K562 (cell line): ENCODE data around the gene RNF19B. TPM values are rescaled to one million over a fixed set of nuclear protein-coding genes. Genes with fewer than 3 reads are reported as not detected.

Source experiments
- ATAC-seq: fragments of 200-7000 bp; cut with Tn5 transposase; 3 replicates; pipeline ENCODE4 v1.9.1; 2020; ENCODE audit warnings: moderate library complexity
- BruUV-seq: library from RNA; stranded (reverse); fragments of 400-500 nt; replicated peaks from 2 replicates; lab custom pipeline; 2021; lab: Mats Ljungman, UMichigan
- CTCF ChIA-PET: fragments of 300-600 bp; formaldehyde crosslinking; extraction: SDS; loops from one replicate; lab custom pipeline; 2021; ENCODE audit warnings: low intra/inter-chr PET ratio; lab: Yijun Ruan, JAX
- POLR2A ChIA-PET: fragments of 300-600, 350-650 bp; sonication (Branson Sonifier 250); formaldehyde crosslinking; extraction: SDS; loops from one replicate; lab custom pipeline; 2021; ENCODE audit warnings: antibody characterized with exemption, inconsistent platforms; lab: Yijun Ruan, JAX
- DNase-seq, 4 experiments: peaks; one replicate each; pipeline versions ENCODE4 v3.0.0 to v3.0.0-alpha.2; 2011 to 2018; ENCODE audit warnings: low spot score in 3 of 4, mixed read lengths in 3 of 4; ENCODE audit errors: extremely low read depth in 1 of 4
- FAIRE-seq: peaks from 2 replicates; lab custom pipeline; 2011; peaks lifted over from hg19 to GRCh38; lab: Jason Lieb, UNC
- H2AFZ ChIP-seq: 2 replicates; pipeline ENCODE4 v1.6.0; 2011; ENCODE audit warnings: low read depth, low read length, control low read depth, inconsistent platforms
- H3K27ac ChIP-seq: fragments of 200-600 bp; 3 replicates; pipeline ENCODE4 v1.8.0; 2011; ENCODE audit warnings: low read depth, mild to moderate bottlenecking, control low read depth, inconsistent platforms, low read length, moderate library complexity, mixed read lengths; ENCODE audit errors: extremely low read depth
- H3K27me3 ChIP-seq, 2 experiments: fragments of 300-600 bp in 1 of 2; 2 replicates in 1 of 2; 3 replicates in 1 of 2; pipeline versions ENCODE4 v1.6.0 to v1.8.0; 2011; ENCODE audit warnings: inconsistent platforms in 2 of 2, low read length in 2 of 2, mild to moderate bottlenecking in 1 of 2, mixed read lengths in 1 of 2, moderate library complexity in 1 of 2; ENCODE audit not compliant: control insufficient read depth in 2 of 2, insufficient read depth in 2 of 2
- H3K36me3 ChIP-seq: fragments of 300-600 bp; 3 replicates; pipeline ENCODE4 v1.8.0; 2011; ENCODE audit warnings: mild to moderate bottlenecking, low read length, inconsistent platforms; ENCODE audit not compliant: control insufficient read depth, insufficient read depth
- H3K4me1 ChIP-seq, 2 experiments: fragments of 200-600 bp in 1 of 2; replicated peaks in 1 of 2; 2 replicates in 1 of 2; 3 replicates in 1 of 2; pipeline versions ENCODE4 v1.5.1 to v1.8.0; 2011; ENCODE audit warnings: inconsistent platforms in 2 of 2, low read length in 2 of 2, mild to moderate bottlenecking in 1 of 2, mixed read lengths in 1 of 2, moderate library complexity in 1 of 2; ENCODE audit not compliant: control insufficient read depth in 2 of 2, insufficient read depth in 2 of 2
- H3K4me2 ChIP-seq: 2 replicates; pipeline ENCODE4 v1.6.1; 2011; ENCODE audit warnings: low read length, control low read depth, inconsistent platforms, mixed read lengths; ENCODE audit not compliant: insufficient read depth
- H3K4me3 ChIP-seq: fragments of 200-600 bp; sonication (generic), shearing (Covaris generic); 2 replicates; pipeline ENCODE4 v1.5.1; 2016; ENCODE audit warnings: control low read depth, inconsistent platforms
- H3K79me2 ChIP-seq: fragments of 200-600 bp; 3 replicates; pipeline ENCODE4 v1.8.0; 2011; ENCODE audit warnings: low read length, inconsistent platforms; ENCODE audit not compliant: control insufficient read depth, insufficient read depth
- H3K9ac ChIP-seq, 2 experiments: 2 replicates each; pipeline versions ENCODE4 v1.6.0 to v1.6.1; 2011; ENCODE audit warnings: low read depth in 2 of 2, low read length in 2 of 2, control low read depth in 1 of 2, inconsistent platforms in 1 of 2, mild to moderate bottlenecking in 1 of 2, mixed read lengths in 1 of 2; ENCODE audit not compliant: insufficient read depth in 1 of 2
- H3K9me1 ChIP-seq: one replicate; pipeline ENCODE4 v1.6.0; 2011; ENCODE audit warnings: inconsistent platforms, mild to moderate bottlenecking, low read length, moderate library complexity; ENCODE audit not compliant: control insufficient read depth, insufficient read depth
- H3K9me3 ChIP-seq: replicated peaks from 2 replicates; pipeline ENCODE4 v1.5.1; 2011; ENCODE audit warnings: low read depth, low read length, inconsistent platforms; ENCODE audit not compliant: control insufficient read depth, insufficient read depth
- H4K20me1 ChIP-seq: replicated peaks from 2 replicates; pipeline ENCODE4 v1.6.1; 2011; ENCODE audit warnings: low read length, inconsistent platforms, mixed read lengths; ENCODE audit not compliant: control insufficient read depth, insufficient read depth
- COPS2 ChIP-seq: fragments of 450-650 bp; conservative IDR thresholded peaks from 2 replicates; pipeline ENCODE4 v1.6.1; 2016; ENCODE audit warnings: mild to moderate bottlenecking, moderate library complexity
- FOXK2 ChIP-seq, 2 experiments: fragments of 450-650 bp; IDR thresholded peaks in 1 of 2; conservative IDR thresholded peaks in 1 of 2; 2 replicates each; pipeline ENCODE4 v1.6.1; 2016; ENCODE audit warnings: low read depth in 2 of 2, mild to moderate bottlenecking in 1 of 2
- PCBP2 ChIP-seq: fragments of 200-400 bp; formaldehyde crosslinking; IDR thresholded peaks from 2 replicates; pipeline ENCODE4 v1.6.1; 2018; ENCODE audit warnings: low read length, low read depth, mild to moderate bottlenecking, moderate library complexity; ENCODE audit not compliant: poor library complexity, severe bottlenecking
- PRDM10 ChIP-seq: fragments of 450-650 bp; IDR thresholded peaks from 2 replicates; pipeline ENCODE4 v1.6.1; 2018; ENCODE audit not compliant: partially characterized antibody
- SRSF7 ChIP-seq: fragments of 200-400 bp; formaldehyde crosslinking; optimal IDR thresholded peaks from 2 replicates; pipeline ENCODE3; 2017; ENCODE audit warnings: mild to moderate bottlenecking, low read depth, low read length
- TEAD4 ChIP-seq, 2 experiments: sonication (generic) in 1 of 2; formaldehyde crosslinking in 1 of 2; IDR thresholded peaks; 2 replicates each; pipeline versions ENCODE4 v1.6.1 to v1.8.0; 2012 to 2022; ENCODE audit warnings: borderline replicate concordance in 1 of 2, inconsistent platforms in 1 of 2, low read length in 1 of 2, mild to moderate bottlenecking in 1 of 2, missing genetic modification reagents in 1 of 2
- ZNF23 ChIP-seq: fragments of 250-450 bp; sonication (Bioruptor Pico); IDR thresholded peaks from 2 replicates; pipeline ENCODE4 v1.4.0; 2020; ENCODE audit warnings: mild to moderate bottlenecking
- WGBS: fragments of 100-300 bp; shearing (Covaris generic); methylation state at CpG from one replicate; pipeline ENCODE4 v1.1.6; 2016; ENCODE audit warnings: low coverage, mixed read lengths; ENCODE audit not compliant: insufficient coverage; ENCODE audit errors: missing lambda C conversion rate; 5-methylcytosine and 5-hydroxymethylcytosine counted together
- in situ Hi-C: fragments of 300-500 bp; cut with MboI; formaldehyde crosslinking; loops from 4 replicates; pipeline ENCODE4 v1.15.0; 2018; ENCODE audit warnings: inconsistent platforms, mixed read lengths
- intact Hi-C: fragments of 100-400 bp; cut with micrococcal nuclease; formaldehyde crosslinking; loops from 2 replicates; pipeline ENCODE4 v1.14.2; 2022
- polyA plus RNA-seq, 8 experiments: library from polyadenylated mRNA; depleted of rRNA in 4 of 8; stranded (reverse) in 5 of 8; unstranded in 3 of 8; fragments of >200 nt; fragmentation: Nextera tagmentation in 2 of 8; fragmentation: Illumina TruSeq in 1 of 8; extraction: Ambion mirVana in 2 of 8; extraction: Trizol in 1 of 8; gene quantifications; 2 replicates each; pipeline versions ENCODE4 v1.2.1 to v1.2.3, GENCODE V29; 2011 to 2014; ENCODE audit warnings: inconsistent platforms in 1 of 8, missing spikeins in 1 of 8
- total RNA-seq, 7 experiments: library from RNA; depleted of rRNA in 6 of 7; stranded (reverse); fragments of >200 nt in 6 of 7; fragmentation: Illumina TruSeq in 2 of 7; extraction: Trizol in 2 of 7; gene quantifications; 2 replicates each; pipeline versions ENCODE4 v1.2.1 to v1.2.3, GENCODE V29; 2011 to 2021; ENCODE audit warnings: low replicate concordance in 1 of 7

The RNF19B gene
- total and polyA plus RNA-seq, 9 of the 15 experiments (the other 6 are each of a cell fraction or from before 2014, with no cell fraction given): 2.6 to 14.9 (median 10.1) TPM

DNA sequence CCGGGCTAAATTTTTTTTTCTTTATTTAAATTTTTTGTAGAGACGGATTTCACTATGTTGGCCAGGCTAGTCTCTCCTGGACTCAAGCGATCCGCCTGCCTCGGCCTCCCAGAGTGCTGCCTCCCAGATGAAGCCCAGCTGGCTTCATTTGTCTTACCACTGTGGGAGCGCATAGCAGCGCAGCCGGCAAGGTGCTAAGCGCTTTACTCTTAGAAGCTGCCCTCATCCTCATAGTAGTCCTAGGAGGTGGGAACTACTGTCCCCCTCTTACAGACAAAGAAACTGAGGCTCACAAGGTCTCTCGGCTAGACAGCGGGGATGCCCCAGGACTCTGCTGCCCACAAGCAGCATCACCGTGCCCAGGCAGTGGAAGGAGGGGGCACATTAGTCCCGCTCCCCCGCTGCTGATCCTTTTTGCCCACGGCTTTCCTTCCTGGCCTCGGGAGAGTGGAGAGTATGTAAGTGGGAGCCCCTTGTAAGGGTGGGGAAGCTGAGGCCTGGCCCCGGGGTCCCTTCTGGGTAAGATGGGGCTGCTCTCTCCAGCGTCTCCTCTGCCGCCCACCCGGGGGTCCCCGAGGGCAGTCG, 64.1 kb downstream of the RNF19B start:
- POLR2A ChIA-PET: interaction anchor here (0.5 to 1.1 kb wide), 3 partner anchors 25 to 146 kb away, joined by 3 to 4 read pairs (median 4); no protein-coding TSS in a partner anchor
- in situ Hi-C loops: no loop called here
- ATAC-seq (0 out of 3 replicates have a peak, but pooled peaks have one; percentile 7), DNase-seq (no peak), FAIRE-seq (no peak)
- CTCF ChIA-PET: no interaction called here
- Histone ChIP-seq H4K20me1 (peaks cover 23% of the 10 kb centered on the region), H2AFZ (peak overlapping the region; percentile 58), H3K36me3 (no peaks in the 10 kb centered on the region), H3K4me3 (peak overlapping the region; percentile 49), H3K79me2 (no peaks in the 10 kb centered on the region), H3K27ac (no peak overlapping the region), H3K9me3 (no peaks in the 10 kb centered on the region), H3K9me1 (no peaks in the 10 kb centered on the region), H3K9ac (peak overlapping the region; percentile 38 to 80; a peak in 2 of 4 replicates), H3K4me1 (peaks cover 6 to 15% of the 10 kb centered on the region in 2 experiments; a peak in 4 of 5 replicates), H3K27me3 (peaks cover 9 to 67% of the 10 kb centered on the region in 2 experiments), H3K4me2 (peak overlapping the region; percentile 67)
- BruUV-seq: no TSS peak
- intact Hi-C loops: no loop called here
- WGBS: 24% methylated on average over 22 of the region's 22 CpGs
- TF ChIP-seq PRDM10: no peak
- TF ChIP-seq SRSF7: no peak
- no peak for TF ChIP-seq ZNF23 (CRISPR knock-in tag)
- no peak for TF ChIP-seq TEAD4 (IDR thresholded peaks at IDR 0.05; ENCODE audit: low read length)
- no peak for TF ChIP-seq TEAD4 (CRISPR knock-in tag; IDR thresholded peaks at IDR 0.05; ENCODE audit: borderline replicate concordance)
- TF ChIP-seq FOXK2 (conservative IDR thresholded peaks at IDR 0.05 in 1 of 2, IDR thresholded peaks at IDR 0.05 in 1 of 2; ENCODE audit: low read depth in 2 of 2): no peak
- TF ChIP-seq PCBP2: no peak
- TF ChIP-seq COPS2: no peak
